Ascending aorta (tissue), 2 donors: ENCODE data around the gene GABBR2. TPM values are rescaled to one million over a fixed set of nuclear protein-coding genes. Genes with fewer than 3 reads are reported as not detected.
A peak's percentile ranks its signal among the peaks of the same experiment; 100 is the strongest.

ENCODE experiments used
- DNase-seq, 2 donors: peaks; one replicate each; pipeline ENCODE4 v3.0.0-alpha.2; 2019; ENCODE audit warnings: low spot score in 2 of 2
- H3K27ac ChIP-seq, 2 donors: fragments of 200-600 bp; sonication (generic); one replicate each; pipeline ENCODE4 v1.5.1; 2016 to 2017; ENCODE audit warnings: mild to moderate bottlenecking in 1 of 2
- H3K27me3 ChIP-seq: fragments of 200-600 bp; sonication (generic); one replicate; pipeline ENCODE4 v1.5.1; 2017
- H3K36me3 ChIP-seq, 2 donors: fragments of 200-600 bp; sonication (generic); one replicate each; pipeline ENCODE4 v1.5.1; 2016
- H3K4me1 ChIP-seq, 2 donors: fragments of 200-600 bp; sonication (generic); one replicate each; pipeline ENCODE4 v1.5.1; 2016 to 2017; ENCODE audit warnings: mild to moderate bottlenecking in 1 of 2
- H3K4me3 ChIP-seq, 2 donors: fragments of 200-600 bp; sonication (generic); one replicate each; pipeline ENCODE4 v1.5.1; 2016 to 2017; ENCODE audit warnings: mild to moderate bottlenecking in 1 of 2
- H3K9me3 ChIP-seq, 2 donors: fragments of 200-600 bp; sonication (generic); one replicate each; pipeline ENCODE4 v1.5.1; 2016
- CTCF ChIP-seq, 3 experiments: fragments of 200-600 bp in 2 of 3; fragments of 450-650 bp in 1 of 3; sonication (generic) in 2 of 3; IDR thresholded peaks; one replicate each; pipeline ENCODE4 v1.5.1; 2016 to 2019; ENCODE audit warnings: antibody characterized with exemption in 3 of 3, mild to moderate bottlenecking in 1 of 3, moderate library complexity in 1 of 3
- intact Hi-C: fragments of 100-400 bp; cut with DNase I; formaldehyde crosslinking; loops from one replicate; pipeline ENCODE4 v1.15.1; 2023
- total RNA-seq: library from RNA; depleted of rRNA; stranded (reverse); fragments of >200 nt; gene quantifications from one replicate; pipeline ENCODE4 v1.1.0, GENCODE V29; 2016

GABBR2 gene
- total RNA-seq, 1 donor from 2014 or later: not detected

GRCh38 chr9:98727428-98727827 is 18.7 kb upstream of the GABBR2 start:
- no peak for TF ChIP-seq CTCF (IDR thresholded peaks at IDR 0.05)
- no peak overlapping the region for H3K27ac ChIP-seq
- no peaks in the 10 kb centered on the region for H3K36me3 ChIP-seq
- DNase-seq: peak in 1 of 2 donors; percentile 37
- intact Hi-C loops: no loop called here
- H3K4me1 ChIP-seq: peaks cover 0 to 5% of the 10 kb centered on the region in 2 donors
- H3K4me3 ChIP-seq: no peak overlapping the region
- no peaks in the 10 kb centered on the region for H3K9me3 ChIP-seq
- no peaks in the 10 kb centered on the region for H3K27me3 ChIP-seq

- peaks cover 0 to 5% of the 10 kb centered on the region in 2 donors for H3K4me1 ChIP-seq
- no peaks in the 10 kb centered on the region for H3K36me3 ChIP-seq
- intact Hi-C loops: no loop called here
- H3K27me3 ChIP-seq: no peaks in the 10 kb centered on the region
- TF ChIP-seq CTCF (IDR thresholded peaks at IDR 0.05): no peak
- H3K9me3 ChIP-seq: no peaks in the 10 kb centered on the region
- DNase-seq: peak in 1 of 2 donors; percentile 52
- H3K27ac ChIP-seq: no peak overlapping the region
- H3K4me3 ChIP-seq: no peak overlapping the region
Measured at GRCh38 chr9:98726735-98727134, 18.0 kb upstream of the GABBR2 start.

- no peak for DNase-seq
- no peak overlapping the region for H3K4me3 ChIP-seq
- intact Hi-C loops: no loop called here
- TF ChIP-seq CTCF (IDR thresholded peaks at IDR 0.05): no peak
- H3K27ac ChIP-seq: no peak overlapping the region
- no peaks in the 10 kb centered on the region for H3K4me1 ChIP-seq
- no peaks in the 10 kb centered on the region for H3K27me3 ChIP-seq
- H3K9me3 ChIP-seq: no peaks in the 10 kb centered on the region
- H3K36me3 ChIP-seq: no peaks in the 10 kb centered on the region
Measured at GRCh38 chr9:98724810-98725530, 16.2 kb upstream of the GABBR2 start.

- intact Hi-C loops: no loop called here
Measured at GRCh38 chr9:98721643-98722042, 12.9 kb upstream of the GABBR2 start.

GRCh38 chr9:98720402-98720801 is 11.7 kb upstream of the GABBR2 start:
- no peaks in the 10 kb centered on the region for H3K27me3 ChIP-seq
- H3K4me3 ChIP-seq: no peak overlapping the region
- H3K4me1 ChIP-seq: no peaks in the 10 kb centered on the region
- no peak overlapping the region for H3K27ac ChIP-seq
- no peak for TF ChIP-seq CTCF (IDR thresholded peaks at IDR 0.05)
- DNase-seq: no peak
- H3K9me3 ChIP-seq: no peaks in the 10 kb centered on the region
- intact Hi-C loops: no loop called here
- H3K36me3 ChIP-seq: no peaks in the 10 kb centered on the region

More at GRCh38 chr9:98721643-98722042, 12.9 kb upstream of the GABBR2 start:
- Histone ChIP-seq H3K27ac (no peak overlapping the region), H3K4me3 (no peak overlapping the region), H3K9me3 (no peaks in the 10 kb centered on the region), H3K27me3 (no peaks in the 10 kb centered on the region), H3K36me3 (no peaks in the 10 kb centered on the region), H3K4me1 (no peaks in the 10 kb centered on the region)
- no peak for TF ChIP-seq CTCF (IDR thresholded peaks at IDR 0.05)
- peak in 1 of 2 donors; percentile 43 for DNase-seq
